Stimulated activated CD4-positive, alpha-beta T cell treated with anti-CD3 and anti-CD28 coated beads, Interleukin-1b, Interleukin-23, amount 100 ng/mL, for 24 hours (primary cell): Measurements from ENCODE around the gene DAZAP2.
"Not testable (repeated sequence)": the region's sequence is repeated elsewhere in the genome, so short reads cannot be mapped to it uniquely, and the experiment has no call there.

Experiments
- DNase-seq, 4 experiments: peaks; one replicate each; pipeline ENCODE4 v3.0.0-alpha.2; 2020; ENCODE audit warnings: low read depth in 4 of 4, low spot score in 1 of 4

The DAZAP2 gene

DNA sequence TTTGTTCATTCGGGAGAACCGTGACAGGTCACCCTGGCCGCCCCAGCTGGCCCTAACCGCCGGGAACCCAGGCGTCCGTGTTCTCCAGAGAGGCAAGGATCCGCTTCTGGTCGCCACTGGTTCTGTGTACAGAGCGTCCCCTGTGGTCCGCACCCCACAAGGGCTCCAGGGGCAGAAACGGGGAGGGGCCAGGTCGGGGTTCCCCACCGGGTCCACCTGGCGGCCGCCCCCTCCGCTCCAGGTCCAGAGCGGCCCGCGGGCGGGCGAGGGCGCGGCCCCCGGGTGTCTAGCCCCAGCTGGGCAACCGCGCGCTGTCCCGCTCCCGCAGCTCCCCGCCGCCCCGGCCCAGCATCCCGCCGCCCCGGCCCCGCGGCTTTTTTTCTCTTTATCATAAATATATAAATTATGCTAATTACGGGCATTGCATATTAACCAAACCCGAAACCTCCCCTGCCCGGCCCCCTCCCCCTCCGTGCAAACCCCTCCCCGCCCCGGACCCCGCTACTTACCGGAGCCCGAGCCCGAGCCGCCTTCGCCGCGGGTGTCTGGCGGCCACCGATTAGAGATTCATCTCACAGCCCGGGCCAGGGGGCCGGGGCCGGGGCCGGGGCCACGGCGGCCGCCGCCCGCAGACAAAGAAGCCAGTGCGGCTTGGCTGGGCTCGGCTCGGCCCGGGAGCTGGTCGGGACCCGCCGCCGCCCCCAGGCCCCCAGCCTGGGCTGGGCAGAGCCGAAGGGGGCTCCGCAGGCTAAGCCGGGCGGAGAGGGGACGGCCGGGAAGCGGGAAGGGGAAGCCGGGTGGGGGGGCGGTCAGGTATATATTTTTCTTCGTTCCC lies 21.3 kb upstream of the DAZAP2 start:
- peak in 2 of 4 experiments; percentile 14 to 29 for DNase-seq

DNA sequence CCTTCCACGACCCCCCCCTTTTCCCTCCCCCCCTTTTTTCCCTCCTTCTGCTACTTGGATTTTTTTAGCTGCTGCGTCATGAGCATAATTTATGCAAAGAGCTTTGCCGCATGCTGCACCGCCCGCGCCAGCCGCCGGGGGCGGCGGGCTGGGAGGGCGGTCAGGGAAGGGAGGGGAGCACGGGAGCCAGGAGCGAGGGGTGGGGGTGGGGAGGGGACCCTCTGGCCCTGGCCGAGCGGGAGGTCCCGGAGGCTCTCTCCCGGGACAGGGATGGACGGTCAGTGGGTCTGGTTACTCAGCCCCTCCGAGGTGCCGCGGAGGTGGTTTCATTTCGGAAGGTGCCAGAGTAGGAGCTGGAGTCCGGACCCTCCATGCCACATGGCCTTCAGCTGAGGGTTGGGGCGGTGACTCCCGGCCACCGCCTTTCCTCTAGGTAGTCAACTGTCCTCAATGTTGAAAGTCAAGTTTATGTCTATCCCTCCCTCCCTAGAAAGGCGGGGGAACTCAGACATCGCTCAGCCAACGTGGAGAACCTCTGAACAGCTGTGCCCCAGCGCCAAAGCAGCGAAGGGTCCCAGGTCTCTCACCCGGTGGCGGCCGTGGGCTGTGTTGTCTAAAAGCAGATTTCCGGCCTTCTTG lies 20.5 kb upstream of the DAZAP2 start, which contains the start of gene POU6F1:
TSS of gene POU6F1 (minus strand) at position 95 of the 639 bp plus-strand sequence. CDS start 11,226 bp downstream, outside the sequence.
- DNase-seq: peak in 2 of 4 experiments; percentile 45

DNA sequence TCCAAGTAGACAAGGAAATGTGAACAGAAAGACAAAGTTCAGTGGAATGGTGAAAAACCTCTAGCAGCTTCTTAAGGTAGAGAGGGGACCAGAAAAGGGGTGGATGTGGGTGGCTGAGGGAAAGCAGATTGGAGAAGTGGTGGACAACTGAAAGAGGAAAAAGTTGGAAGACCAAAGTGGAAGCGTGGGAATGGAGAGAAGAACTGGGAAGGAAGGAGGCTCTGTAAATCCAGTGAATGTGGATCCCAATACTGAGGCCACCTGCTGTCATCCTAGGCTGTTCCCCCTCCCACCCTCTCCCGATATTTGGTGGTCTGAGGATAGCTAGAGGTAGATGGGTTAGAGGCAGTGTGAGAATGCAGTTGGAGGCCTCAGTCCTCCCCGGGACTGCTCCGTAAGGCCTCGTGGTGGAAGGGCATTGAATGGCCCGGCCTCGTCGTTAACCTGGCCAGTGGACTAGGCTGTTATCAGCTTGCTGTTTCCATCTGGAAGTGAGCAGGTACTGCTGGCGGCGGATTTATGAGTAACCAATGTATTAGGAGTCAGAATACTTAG lies 19.9 kb upstream of the DAZAP2 start:
- DNase-seq: no peak

DNA sequence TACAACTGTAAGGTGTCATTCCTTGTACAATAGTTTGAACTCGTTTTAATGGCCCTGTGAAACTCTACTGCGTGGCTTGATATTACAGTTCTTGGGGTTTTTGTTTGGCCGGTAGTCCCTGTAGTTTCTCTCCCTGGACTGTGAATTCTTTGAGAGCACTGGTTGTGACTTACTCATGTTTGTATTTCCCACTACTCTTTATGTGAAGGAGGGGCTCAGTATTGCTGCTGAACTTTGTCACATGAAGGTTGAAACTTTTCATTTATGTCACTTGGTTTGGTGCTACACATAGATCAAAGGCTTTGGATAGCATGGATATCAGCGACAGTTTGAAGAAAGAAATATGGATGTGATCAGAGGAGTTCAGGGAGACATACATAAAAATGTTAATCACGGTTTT lies 19.3 kb upstream of the DAZAP2 start:
- no peak for DNase-seq

DNA sequence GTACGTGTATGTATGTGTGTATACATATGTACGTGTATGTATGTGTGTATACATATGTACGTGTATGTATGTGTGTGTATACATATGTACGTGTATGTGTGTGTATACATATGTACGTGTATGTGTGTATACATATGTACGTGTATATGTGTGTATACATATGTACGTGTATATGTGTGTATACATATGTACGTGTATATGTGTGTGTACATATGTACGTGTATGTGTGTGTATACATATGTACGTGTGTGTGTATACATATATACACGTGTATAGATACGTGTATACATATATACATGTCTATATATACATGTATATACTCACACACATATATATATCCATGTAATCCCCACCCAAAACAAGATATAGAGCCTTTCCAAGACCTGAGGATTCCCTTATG lies 18.8 kb upstream of the DAZAP2 start:
- DNase-seq: not testable (repeated sequence)

DNA sequence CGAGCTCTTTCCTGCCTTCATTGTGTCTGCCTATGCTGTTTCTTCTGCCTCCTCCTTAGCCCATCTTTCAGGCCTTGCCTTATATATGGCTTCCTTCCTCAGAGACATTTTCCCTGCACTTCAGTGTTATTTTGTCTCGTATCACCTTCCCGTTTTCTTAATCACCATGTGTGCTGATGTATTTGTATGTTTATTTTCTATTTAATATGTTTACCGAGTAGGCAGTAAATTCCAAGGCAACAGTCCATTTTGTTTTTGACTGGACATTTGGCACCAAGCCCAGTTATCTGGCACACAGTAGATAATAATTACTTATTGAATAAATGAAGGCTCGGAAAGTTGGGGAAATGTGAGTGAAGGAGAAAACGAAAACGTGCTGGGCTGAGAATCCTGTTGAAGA lies 16.2 kb upstream of the DAZAP2 start:
- no peak for DNase-seq

DNA sequence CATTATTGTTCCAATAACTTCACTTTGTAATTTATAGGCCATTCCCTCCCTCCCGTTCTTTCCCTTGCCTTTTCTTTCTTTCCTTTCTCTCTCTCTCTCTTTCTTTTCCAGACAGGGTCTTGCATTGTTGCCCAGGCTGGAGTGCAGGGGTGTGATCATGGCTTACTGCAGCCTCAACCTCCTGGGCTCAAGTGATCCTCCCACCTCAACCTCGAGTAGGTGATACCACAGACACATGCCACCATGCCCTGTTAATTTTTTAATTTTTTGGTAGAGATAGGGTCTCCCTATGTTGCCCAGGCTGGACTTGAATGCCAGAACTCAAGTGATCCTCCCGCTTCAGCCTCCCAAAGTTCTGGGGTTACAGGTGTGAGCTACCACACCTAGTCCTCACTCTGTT lies 14.0 kb upstream of the DAZAP2 start:
- DNase-seq: no peak

DNA sequence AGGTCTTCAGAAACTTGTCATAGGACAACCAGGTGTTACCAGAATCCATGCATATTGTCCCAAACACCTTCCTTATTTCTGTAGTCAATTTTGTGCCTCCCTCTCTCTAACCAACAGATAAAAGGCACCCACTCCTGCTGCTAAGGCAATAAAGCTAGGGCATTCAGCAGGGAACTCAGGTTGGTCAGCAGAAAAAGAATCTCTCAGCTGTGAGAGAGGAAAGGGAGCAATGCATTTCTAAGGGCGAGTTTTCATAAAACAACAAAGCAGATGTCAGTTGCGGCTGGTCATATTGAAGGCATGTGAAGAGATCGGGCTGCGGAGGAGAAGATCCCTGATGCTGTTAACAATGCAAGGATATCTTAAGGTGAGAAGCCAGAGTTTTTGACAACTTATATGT lies 13.4 kb upstream of the DAZAP2 start:
- DNase-seq: no peak

DNA sequence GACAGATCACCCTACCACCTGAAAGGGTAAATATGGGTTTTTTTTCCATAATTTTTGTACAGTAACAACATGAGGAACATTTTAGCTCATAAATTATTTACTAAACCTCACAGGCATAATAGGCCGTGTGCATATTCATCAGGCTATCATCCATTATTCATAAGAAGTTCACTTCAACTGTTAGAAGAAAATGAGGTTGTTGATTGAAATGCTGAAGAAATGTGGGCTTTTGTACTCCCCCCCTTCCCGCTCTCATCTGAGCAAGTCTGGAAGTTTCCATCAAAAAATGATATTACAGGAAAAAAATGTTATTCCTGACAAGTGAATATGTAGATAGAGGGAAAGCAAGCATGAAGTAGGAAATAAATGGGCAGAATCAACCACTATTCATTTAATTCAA lies 12.9 kb upstream of the DAZAP2 start:
- DNase-seq: no peak

DNA sequence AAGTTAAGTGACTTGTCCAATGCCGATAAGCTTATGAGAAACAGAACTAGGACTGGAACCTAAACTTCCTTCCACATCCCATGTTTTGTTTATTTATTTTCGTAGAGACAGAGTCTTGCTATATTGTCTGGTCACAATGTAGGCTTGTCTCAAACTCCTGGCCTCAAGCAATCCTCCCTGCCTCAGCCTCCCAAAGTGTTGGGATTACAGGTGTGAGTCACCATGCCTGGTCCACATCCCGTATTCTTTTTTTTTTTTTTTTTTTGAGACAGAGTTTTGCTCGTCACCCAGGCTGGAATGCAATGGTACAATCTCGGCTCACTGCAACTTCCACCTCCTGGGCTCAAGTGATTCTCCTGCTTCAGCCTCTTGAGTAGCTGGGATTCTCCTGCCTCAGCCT lies 11.5 kb upstream of the DAZAP2 start:
- DNase-seq: not testable (repeated sequence)

DNA sequence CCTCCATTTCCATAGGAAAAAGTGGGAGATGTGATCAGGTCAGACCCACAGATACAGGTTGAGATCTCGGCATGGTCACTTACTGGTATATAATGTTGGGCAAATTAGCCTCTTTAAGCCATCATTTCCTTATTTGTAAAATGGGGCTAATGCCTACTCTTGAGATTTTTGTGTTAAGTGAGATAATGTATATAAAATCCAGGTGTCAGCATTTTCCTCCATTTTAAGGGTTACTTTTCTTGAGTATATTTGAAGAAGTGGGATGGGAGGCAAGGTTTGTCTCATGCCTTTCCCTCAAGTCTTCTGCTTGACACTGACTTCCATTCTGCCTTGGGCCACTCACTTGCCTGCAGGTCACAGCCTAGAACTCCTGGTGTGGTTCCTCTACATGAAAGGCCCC lies 10.7 kb upstream of the DAZAP2 start:
- no peak for DNase-seq

DNA sequence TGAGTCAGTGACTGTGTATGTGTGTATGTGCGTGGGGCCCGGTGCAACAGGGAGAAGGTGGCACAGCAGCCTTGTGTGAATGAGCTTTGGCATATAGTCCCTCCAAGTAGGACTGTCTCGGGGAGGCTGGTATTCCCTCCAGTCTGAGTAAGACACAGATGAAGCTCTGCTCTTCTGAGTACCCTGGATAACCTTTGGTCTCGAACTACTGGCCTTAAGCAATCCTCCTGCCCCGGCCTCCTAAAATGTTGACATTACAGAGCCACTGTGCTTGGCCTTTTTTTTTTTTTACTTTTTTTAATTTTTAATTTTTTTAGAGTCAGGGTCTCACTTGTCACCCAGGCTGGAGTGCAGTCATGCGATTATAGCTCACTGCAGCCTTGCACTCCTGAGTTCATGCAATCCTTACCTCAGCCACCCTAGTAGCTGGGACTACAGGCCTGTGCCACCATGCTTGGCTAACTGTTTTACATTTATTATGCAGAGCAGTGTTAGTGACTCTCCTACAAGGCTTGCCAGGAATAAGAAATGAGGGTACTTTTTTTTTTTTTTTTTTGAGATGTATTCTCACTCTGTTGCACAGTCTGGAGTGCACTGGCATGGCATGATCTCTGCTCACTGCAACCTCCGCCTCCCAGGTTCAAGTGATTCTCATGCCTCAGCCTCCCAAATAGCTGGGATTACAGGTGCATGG lies 9.4 kb upstream of the DAZAP2 start:
- DNase-seq: no peak

DNA sequence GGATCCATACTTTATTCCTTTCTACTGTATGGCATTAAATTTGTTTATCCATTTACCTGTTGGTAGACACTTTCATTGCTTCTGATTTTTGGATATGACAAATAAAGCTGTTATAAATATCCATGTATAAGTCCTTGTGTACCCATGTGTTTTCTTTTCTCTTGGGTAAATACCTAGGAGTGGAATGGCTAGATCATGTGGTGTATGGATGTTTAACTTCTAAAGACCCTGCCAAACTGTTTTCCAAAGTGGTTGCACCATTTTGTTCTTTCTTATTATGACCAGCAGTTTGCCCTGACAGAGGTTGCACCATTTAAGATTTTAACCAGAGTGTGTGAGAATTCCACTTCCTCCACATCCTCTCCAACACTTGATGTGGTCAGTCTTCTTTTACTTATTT lies 6.0 kb upstream of the DAZAP2 start:
- no peak for DNase-seq

DNA sequence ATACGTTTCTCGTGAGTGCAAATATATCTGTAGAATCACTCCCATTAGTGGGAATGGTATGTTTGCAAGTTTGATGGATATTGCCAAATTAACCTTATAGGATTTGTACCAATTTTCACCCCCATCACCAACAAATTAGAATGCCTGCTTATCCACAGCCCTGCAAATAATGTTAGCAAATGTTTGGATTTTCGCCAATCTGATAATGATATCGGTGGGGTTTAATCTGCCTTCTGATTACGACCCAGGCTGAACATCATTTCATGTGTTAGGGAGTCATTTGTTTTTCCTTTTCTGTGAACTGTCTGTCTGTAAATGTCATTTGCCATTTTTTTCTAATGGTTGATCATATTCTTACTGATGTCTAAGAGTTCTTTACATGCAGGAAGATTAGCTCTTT lies 4.1 kb upstream of the DAZAP2 start:
- DNase-seq: no peak

DNA sequence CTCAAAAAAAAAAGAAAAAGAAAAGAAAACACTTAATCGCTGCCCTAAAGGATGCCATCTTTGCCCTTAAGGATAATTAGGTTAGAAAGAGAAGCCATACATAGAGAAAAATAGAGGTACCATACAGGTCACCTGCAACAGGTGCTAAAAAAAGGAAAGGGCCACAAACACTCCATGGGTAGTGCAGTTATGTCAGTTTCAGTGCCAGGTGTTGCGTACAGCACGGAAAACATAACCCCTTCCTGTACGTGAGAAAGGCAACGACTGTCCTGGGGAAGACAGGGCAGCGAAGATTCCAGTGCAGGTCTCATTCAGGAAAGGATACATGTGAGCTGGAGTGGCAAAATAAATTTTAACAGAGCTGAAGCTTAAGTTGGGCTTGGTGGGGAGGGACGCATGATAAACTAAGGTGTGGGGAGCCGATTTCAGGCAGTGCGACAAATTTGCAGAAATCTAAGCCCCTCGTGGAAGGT lies 553 bp upstream of the DAZAP2 start:
- DNase-seq: no peak

DNA sequence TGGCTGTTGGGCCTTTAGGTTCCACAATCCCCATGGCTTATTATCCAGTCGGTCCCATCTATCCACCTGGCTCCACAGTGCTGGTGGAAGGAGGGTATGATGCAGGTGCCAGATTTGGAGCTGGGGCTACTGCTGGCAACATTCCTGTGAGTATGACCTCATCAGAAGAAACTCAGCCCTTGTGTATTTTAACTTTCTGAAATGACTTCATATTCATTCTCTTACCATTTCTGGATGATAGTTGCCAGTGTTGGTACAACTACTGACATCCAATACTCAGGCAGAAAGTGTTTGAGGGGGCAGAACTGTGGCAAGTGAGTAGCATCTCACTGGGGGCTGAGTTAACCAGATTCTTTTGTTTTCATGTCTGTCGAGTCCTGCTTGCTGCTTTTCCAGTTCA lies 2.3 kb downstream of the DAZAP2 start:
- no peak for DNase-seq

DNA sequence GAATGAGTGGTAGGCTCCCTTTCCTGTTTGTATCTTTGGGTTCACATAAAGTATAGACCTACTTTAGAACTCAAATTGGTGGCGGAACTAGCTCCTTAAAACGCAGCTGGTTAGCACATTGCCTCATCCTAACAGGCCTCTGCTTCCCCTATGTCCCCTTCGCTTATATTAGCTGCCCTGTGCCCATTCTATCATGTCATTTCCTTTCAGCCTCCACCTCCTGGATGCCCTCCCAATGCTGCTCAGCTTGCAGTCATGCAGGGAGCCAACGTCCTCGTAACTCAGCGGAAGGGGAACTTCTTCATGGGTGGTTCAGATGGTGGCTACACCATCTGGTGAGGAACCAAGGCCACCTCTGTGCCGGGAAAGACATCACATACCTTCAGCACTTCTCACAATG lies 3.5 kb downstream of the DAZAP2 start:
- DNase-seq: no peak

DNA sequence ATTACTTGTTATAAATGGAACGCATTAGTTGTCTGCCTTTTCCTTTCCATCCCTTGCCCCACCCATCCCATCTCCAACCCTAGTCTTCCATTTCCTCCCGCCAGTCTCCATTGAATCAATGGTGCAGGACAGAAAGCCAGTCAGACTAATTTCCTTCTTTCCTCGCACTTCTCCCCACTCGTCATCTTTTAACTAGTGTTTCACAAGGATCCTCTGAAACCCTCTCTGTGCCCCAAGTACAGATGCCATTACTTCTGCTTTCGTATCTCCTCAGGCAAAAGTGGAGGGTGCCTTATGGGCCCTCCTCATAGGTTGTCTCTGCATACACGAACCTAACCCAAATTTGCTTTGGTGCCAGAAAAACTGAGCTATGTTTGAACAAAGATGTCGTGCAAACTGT lies 4.2 kb downstream of the DAZAP2 start:
- no peak for DNase-seq

DNA sequence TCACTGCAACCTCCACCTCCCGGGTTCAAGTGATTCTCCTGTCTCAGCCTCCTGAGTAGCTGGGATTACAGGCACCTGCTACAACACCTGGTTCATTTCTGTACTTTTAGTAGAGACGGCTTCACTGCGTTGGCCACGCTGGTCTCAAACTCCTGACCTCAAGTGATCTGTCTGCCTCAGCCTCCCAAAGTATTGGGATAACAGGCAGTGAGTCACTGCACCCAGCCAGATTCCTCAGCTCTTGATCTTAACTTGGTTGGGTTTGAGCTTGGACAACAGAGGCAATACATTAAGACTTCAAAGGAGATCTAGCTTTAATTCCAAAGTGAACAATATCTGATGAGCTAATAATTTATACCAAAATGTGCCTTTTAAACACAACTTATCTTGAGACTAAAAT lies 5.6 kb downstream of the DAZAP2 start:
- no peak for DNase-seq

DNA sequence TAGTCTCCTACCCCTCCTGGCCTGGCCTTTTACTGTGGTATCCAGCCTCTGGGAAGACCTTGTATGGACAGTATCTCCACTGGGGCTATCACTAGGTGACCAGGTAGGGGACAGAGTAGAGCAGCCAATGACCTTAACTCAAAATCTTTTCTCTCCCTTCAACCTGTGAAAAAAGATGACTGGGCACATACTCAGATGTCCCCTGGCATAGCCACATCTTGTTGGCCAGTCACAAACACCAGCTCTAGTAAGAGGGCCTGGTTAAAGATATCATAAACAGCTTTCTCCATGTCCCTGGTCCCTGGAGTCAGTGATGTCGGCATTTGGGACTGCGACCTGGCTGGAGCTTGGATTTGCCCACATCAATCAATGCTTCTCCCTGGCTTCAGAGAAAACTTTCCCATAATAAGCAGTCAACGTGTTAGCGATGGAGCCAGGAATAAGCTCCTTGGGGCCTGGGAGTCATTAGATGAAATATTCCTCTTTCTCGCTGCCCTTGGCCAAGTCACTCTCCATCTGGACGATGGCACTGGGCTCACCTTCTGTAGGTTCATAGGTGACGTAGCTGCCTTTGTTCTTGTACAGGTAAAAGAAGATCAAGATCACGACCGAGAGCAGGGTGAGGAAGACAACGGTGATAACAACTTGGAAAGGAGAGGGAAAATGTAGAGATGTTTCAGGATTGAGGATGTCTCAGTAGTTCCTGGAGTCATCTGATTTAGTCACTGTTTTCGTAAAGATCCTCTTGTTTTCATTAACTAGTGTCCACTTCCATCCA lies 7.0 kb downstream of the DAZAP2 start:
- no peak for DNase-seq
